Sigmoid colon (tissue), 4 donors: ENCODE results near the gene PTGDR2.

ENCODE experiments used
- CTCF ChIP-seq, 4 experiments: fragments of 450-650 bp in 3 of 4; fragments of 200-600 bp in 1 of 4; IDR thresholded peaks; one replicate each; pipeline ENCODE4 v1.5.1; 2016 to 2019; ENCODE audit warnings: antibody characterized with exemption in 4 of 4, mild to moderate bottlenecking in 3 of 4, moderate library complexity in 2 of 4
- EP300 ChIP-seq, 4 donors: sonication (generic); formaldehyde crosslinking; IDR thresholded peaks; one replicate each; pipeline ENCODE4 v1.6.1; 2017; ENCODE audit warnings: antibody characterized with exemption in 4 of 4
- POLR2A ChIP-seq, 2 donors: fragments of 450-650 bp; IDR thresholded peaks; one replicate each; pipeline ENCODE4 v1.6.1; 2016; ENCODE audit warnings: antibody characterized with exemption in 2 of 2, mild to moderate bottlenecking in 2 of 2, moderate library complexity in 2 of 2
- POLR2AphosphoS5 ChIP-seq, 4 donors: sonication (generic); formaldehyde crosslinking; IDR thresholded peaks; one replicate each; pipeline ENCODE4 v1.6.1; 2017; ENCODE audit warnings: antibody characterized with exemption in 4 of 4

- TF ChIP-seq CTCF (IDR thresholded peaks at IDR 0.05) (no peak), POLR2A (IDR thresholded peaks at IDR 0.05) (no peak), EP300 (IDR thresholded peaks at IDR 0.05) (no peak), POLR2AphosphoS5 (IDR thresholded peaks at IDR 0.05) (no peak)
Observed at GRCh38 chr11:60801194-60801593, 54.6 kb downstream of the PTGDR2 start.
